Right lobe of liver (tissue), 6 donors: ENCODE measurements around the gene LCOR. TPM values are rescaled to one million over a fixed set of nuclear protein-coding genes. Genes with fewer than 3 reads are reported as not detected.

Source experiments
- ATAC-seq, 4 donors: fragments of 200-7000 bp; cut with Tn5 transposase; one replicate each; pipeline ENCODE4 v1.9.1; 2020; ENCODE audit warnings: mild to moderate bottlenecking in 4 of 4, moderate library complexity in 4 of 4
- DNase-seq, 3 donors: peaks; one replicate each; pipeline ENCODE4 v3.0.0-alpha.2; 2020
- H3K27ac ChIP-seq, 3 donors: fragments of 200-600 bp; one replicate each; pipeline ENCODE4 v1.8.0; 2022
- H3K27me3 ChIP-seq, 2 donors: fragments of 200-600 bp; one replicate each; pipeline ENCODE4 v1.8.0; 2022
- H3K36me3 ChIP-seq, 4 donors: fragments of 200-600 bp; sonication (generic) in 1 of 4; one replicate each; pipeline versions ENCODE4 v1.5.1 to v1.8.0; 2017 to 2022; ENCODE audit warnings: control low read depth in 1 of 4
- H3K4me1 ChIP-seq, 4 donors: fragments of 200-600 bp; sonication (generic) in 1 of 4; one replicate each; pipeline versions ENCODE4 v1.5.1 to v1.8.0; 2017 to 2022; ENCODE audit warnings: control low read depth in 1 of 4
- H3K4me3 ChIP-seq, 3 donors: fragments of 200-600 bp; one replicate each; pipeline ENCODE4 v1.8.0; 2022
- H3K9me3 ChIP-seq, 4 donors: fragments of 200-600 bp; sonication (generic) in 1 of 4; one replicate each; pipeline versions ENCODE4 v1.5.1 to v1.8.0; 2017 to 2022; ENCODE audit warnings: control low read depth in 1 of 4
- POLR2A ChIP-seq: fragments of 450-650 bp; IDR thresholded peaks from one replicate; pipeline ENCODE4 v1.6.1; 2017; ENCODE audit warnings: antibody characterized with exemption, mild to moderate bottlenecking
- WGBS: methylation state at CpG from one replicate; pipeline ENCODE4 v1.1.6; 2018; ENCODE audit warnings: low coverage, low lambda C conversion rate; ENCODE audit not compliant: insufficient coverage; ENCODE audit errors: missing lambda C conversion rate; 5-methylcytosine and 5-hydroxymethylcytosine counted together
- intact Hi-C, 2 donors: fragments of 100-400 bp; cut with DNase I; formaldehyde crosslinking; loops; one replicate each; pipeline versions ENCODE4 v1.11.2 to v1.14.1; 2022
- microRNA counts: library from miRNA; unstranded; fragments of <30 nt; microRNA quantifications from one replicate; lab custom pipeline; 2016
- microRNA-seq, 2 donors: library from miRNA; unstranded; fragments of <30 nt; microRNA quantifications; one replicate each; pipeline ENCODE4, GENCODE V29; 2019 to 2020
- small RNA-seq, 2 experiments: library from RNA; depleted of rRNA; stranded (forward); fragments of <200 nt; gene quantifications; one replicate each; pipeline ENCODE3, GENCODE V24; 2016
- total RNA-seq, 6 experiments: library from RNA; depleted of rRNA in 2 of 6; stranded (reverse); fragments of >200 nt in 2 of 6; fragmentation: NEBNext Ultra II Directional in 3 of 6; extraction: Animal tissue kit (Norgen Biotek cat#: 25700) in 3 of 6; gene quantifications; one replicate each; pipeline versions ENCODE4 v1.1.0 to v1.2.4, GENCODE V29; 2016 to 2023
- TF ChIP-seq, protein P1 (sequence below), 4 donors: fragments of 200-600 bp in 3 of 4; fragments of 450-650 bp in 1 of 4; IDR thresholded peaks; one replicate each; pipeline versions ENCODE4 v1.5.1 to v1.8.0; 2016 to 2022; ENCODE audit warnings: antibody characterized with exemption in 4 of 4, mild to moderate bottlenecking in 2 of 4
- donor health status: DM: no; HTN: yes; CAD: no.
- donor health status: DM: no; HTN: no; CAD: no.
- donor health status: DM: no; HTN: no; CAD: no.
- donor health status: DM: no; HTN: yes; CAD: no.
- donor health status: DM: no; HTN: yes; CAD: no.

Gene LCOR
- total RNA-seq, 6 experiments from 2014 or later = 8.6 to 16.3 (median 12.9) TPM

DNA sequence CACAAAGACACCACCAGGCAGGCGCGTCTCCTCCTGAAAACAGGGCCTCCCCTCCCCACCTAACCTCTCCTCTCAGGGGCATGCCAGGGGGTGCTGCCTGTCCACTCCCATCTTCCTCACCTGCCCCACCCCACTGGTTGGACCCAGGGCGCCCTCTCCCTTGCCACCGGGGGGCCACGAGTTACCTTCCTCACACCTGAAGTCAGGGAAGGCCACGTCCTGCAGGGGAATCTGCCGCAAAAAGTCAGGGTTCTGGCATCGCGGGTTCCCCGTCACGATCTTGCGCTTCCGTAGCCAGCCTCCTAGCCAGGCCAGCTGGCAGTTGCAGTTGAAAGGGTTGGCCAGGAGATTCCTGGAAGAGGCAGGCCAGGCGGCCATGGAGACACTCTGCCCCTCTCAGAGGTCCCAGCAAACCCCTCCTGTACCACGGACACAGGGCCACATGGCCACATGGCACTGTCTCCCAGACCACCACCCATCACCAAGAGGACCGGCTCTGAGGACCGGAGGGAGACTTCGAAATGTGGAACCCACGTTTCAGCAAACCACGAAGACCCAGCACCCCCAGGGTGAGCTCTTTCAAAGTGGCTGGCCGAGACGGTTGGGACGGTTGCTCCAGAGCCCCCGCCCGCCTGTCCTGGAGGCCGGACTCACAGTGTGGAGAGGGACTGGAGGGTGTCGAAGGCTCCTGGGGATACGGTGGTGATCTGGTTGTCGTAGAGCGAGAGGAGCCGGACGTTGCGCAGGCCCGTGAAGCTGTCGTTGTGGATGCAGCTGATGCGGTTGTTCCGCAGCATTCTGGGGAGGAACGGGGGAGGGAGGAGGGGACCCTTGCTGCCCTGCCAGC, 210.8 kb downstream of the LCOR start:
- DNase-seq (no peak), ATAC-seq (peak in 1 of 4 donors; percentile 6)
- Histone ChIP-seq H3K9me3 (no peaks in the 10 kb centered on the region), H3K4me1 (no peaks in the 10 kb centered on the region), H3K27me3 (no peaks in the 10 kb centered on the region), H3K4me3 (no peak overlapping the region), H3K27ac (no peak overlapping the region), H3K36me3 (no peaks in the 10 kb centered on the region)
- TF ChIP-seq, protein P1, sequence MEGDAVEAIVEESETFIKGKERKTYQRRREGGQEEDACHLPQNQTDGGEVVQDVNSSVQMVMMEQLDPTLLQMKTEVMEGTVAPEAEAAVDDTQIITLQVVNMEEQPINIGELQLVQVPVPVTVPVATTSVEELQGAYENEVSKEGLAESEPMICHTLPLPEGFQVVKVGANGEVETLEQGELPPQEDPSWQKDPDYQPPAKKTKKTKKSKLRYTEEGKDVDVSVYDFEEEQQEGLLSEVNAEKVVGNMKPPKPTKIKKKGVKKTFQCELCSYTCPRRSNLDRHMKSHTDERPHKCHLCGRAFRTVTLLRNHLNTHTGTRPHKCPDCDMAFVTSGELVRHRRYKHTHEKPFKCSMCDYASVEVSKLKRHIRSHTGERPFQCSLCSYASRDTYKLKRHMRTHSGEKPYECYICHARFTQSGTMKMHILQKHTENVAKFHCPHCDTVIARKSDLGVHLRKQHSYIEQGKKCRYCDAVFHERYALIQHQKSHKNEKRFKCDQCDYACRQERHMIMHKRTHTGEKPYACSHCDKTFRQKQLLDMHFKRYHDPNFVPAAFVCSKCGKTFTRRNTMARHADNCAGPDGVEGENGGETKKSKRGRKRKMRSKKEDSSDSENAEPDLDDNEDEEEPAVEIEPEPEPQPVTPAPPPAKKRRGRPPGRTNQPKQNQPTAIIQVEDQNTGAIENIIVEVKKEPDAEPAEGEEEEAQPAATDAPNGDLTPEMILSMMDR (IDR thresholded peaks at IDR 0.05) = no peak
- no peak for TF ChIP-seq POLR2A
- intact Hi-C loops = no loop called here
- WGBS = 82% methylated on average over 9 of the region's 38 CpGs

DNA sequence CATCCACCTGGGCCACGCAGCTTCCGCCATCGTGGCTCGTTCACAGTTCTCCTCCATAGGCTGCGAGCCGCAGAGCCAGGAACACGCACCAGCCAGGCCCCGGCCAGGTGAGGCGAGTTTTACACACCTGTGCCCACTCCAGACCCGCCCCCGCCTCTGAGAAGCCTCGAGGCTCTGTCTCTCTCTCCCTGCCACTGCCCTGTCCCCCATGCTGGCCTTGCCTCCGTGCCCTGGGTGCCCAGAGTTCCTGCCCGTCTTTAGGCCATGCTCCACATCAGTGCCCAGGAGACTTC, 211.4 kb downstream of the LCOR start:
- no peaks in the 10 kb centered on the region for H3K27me3 ChIP-seq
- no peak for DNase-seq
- no peak overlapping the region for H3K4me3 ChIP-seq
- H3K4me1 ChIP-seq = no peaks in the 10 kb centered on the region
- no peak overlapping the region for H3K27ac ChIP-seq
- peak in 1 of 4 donors; percentile 6 for ATAC-seq
- intact Hi-C loops = no loop called here
- no peak for TF ChIP-seq POLR2A
- TF ChIP-seq, protein P1 (IDR thresholded peaks at IDR 0.05) = no peak
- WGBS = 73% methylated on average over 3 of the region's 14 CpGs
- H3K36me3 ChIP-seq = no peaks in the 10 kb centered on the region
- no peaks in the 10 kb centered on the region for H3K9me3 ChIP-seq

MicroRNAs within 50 kb of the gene (microRNA counts, 767-probe panel; counts per million panel counts)
- 237 counts per million for microRNA hsa-miR-607 (lab: Ali Mortazavi, UCI)

Small RNAs within 50 kb of the gene (microRNA-seq; reads per million reads assigned to microRNA genes)
- 0 reads per million in 2 donors for gene MIR607

Small RNAs within 50 kb of the gene (small RNA-seq; reads per million reads assigned to genes)
- gene HMGN2P35 (0 reads per million in 2 experiments), gene MIR607 (0 to 0.19 reads per million in 2 experiments)

Other genes with a start within 250 kb of the LCOR start
- gene TM9SF3, start 245.3 kb upstream of the LCOR start, total RNA-seq = 10 to 100 TPM; 45.0 to 96.6 (median 71.8) TPM
- gene PIK3AP1, start 111.8 kb upstream of the LCOR start, total RNA-seq = 100 to 1,000 TPM in 4 of 6 experiments, 10 to 100 TPM in 2; 36.2 to 197 (median 141) TPM